WTC11 (cell line): Measurements from ENCODE around the gene DEPDC5. TPM values are rescaled to one million over a fixed set of nuclear protein-coding genes. Genes with fewer than 3 reads are reported as not detected.

ENCODE experiments used
- ATAC-seq: fragments of 200-7000 bp; cut with Tn5 transposase; 2 replicates; pipeline ENCODE4 v1.10.0; 2021; ENCODE audit warnings: mild to moderate bottlenecking, moderate library complexity
- CTCF ChIA-PET: fragments of 300-600 bp; sonication (Branson Sonifier 250); formaldehyde crosslinking; loops from one replicate; lab custom pipeline; 2021; ENCODE audit warnings: antibody characterized with exemption; lab: Charles Lee
- POLR2A ChIA-PET: fragments of 350-600 bp; sonication (Branson Sonifier 250); formaldehyde crosslinking; loops from one replicate; lab custom pipeline; 2021; ENCODE audit warnings: antibody characterized with exemption; lab: Charles Lee
- DNase-seq: peaks from one replicate; pipeline ENCODE4 v3.0.0; 2021; ENCODE audit warnings: low spot score
- H3K27ac Mint-ChIP-seq: 2 replicates; pipeline ENCODE4 v1.8.0; 2021; ENCODE audit warnings: mixed read lengths
- H3K27me3 Mint-ChIP-seq: 2 replicates; pipeline ENCODE4 v1.8.0; 2021; ENCODE audit warnings: low read depth, mild to moderate bottlenecking, moderate library complexity, mixed read lengths
- H3K36me3 Mint-ChIP-seq: 2 replicates; pipeline ENCODE4 v1.8.0; 2021; ENCODE audit warnings: mixed read lengths
- H3K4me1 Mint-ChIP-seq: 2 replicates; pipeline ENCODE4 v1.8.0; 2022; ENCODE audit warnings: mixed read lengths
- H3K4me3 Mint-ChIP-seq: 2 replicates; pipeline ENCODE4 v1.8.0; 2021; ENCODE audit warnings: mild to moderate bottlenecking, moderate library complexity, mixed read lengths
- H3K9me3 Mint-ChIP-seq: 2 replicates; pipeline ENCODE4 v1.8.0; 2021; ENCODE audit warnings: mixed read lengths
- CBFB ChIP-seq: sonication (generic); formaldehyde crosslinking; IDR thresholded peaks from 2 replicates; pipeline ENCODE4 v1.8.1; 2022; ENCODE audit warnings: mild to moderate bottlenecking, low read depth, missing genetic modification reagents
- ETV6 ChIP-seq: sonication (generic); formaldehyde crosslinking; IDR thresholded peaks from 2 replicates; pipeline ENCODE4 v1.8.1; 2022; ENCODE audit warnings: mild to moderate bottlenecking, missing genetic modification reagents
- FOXK1 ChIP-seq: sonication (generic); formaldehyde crosslinking; IDR thresholded peaks from 2 replicates; pipeline ENCODE4 v1.8.0; 2022; ENCODE audit warnings: mild to moderate bottlenecking, moderate library complexity, missing genetic modification reagents
- GTF2I ChIP-seq: fragments of 250-450 bp; sonication (Bioruptor Pico); conservative IDR thresholded peaks from 2 replicates; pipeline ENCODE4 v1.4.0; 2021; ENCODE audit warnings: mild to moderate bottlenecking
- HMGA2 ChIP-seq: fragments of 250-450 bp; sonication (Bioruptor Pico); IDR thresholded peaks from 2 replicates; pipeline ENCODE4 v1.4.0; 2021; ENCODE audit warnings: mild to moderate bottlenecking, moderate library complexity
- JUN ChIP-seq: sonication (generic); formaldehyde crosslinking; IDR thresholded peaks from 2 replicates; pipeline ENCODE4 v1.8.0; 2023; ENCODE audit warnings: mild to moderate bottlenecking, missing genetic modification reagents
- NFATC4 ChIP-seq: fragments of 250-450 bp; sonication (Bioruptor Pico); IDR thresholded peaks from 2 replicates; pipeline ENCODE4 v1.9.0; 2021; ENCODE audit warnings: mild to moderate bottlenecking
- NFE2L1 ChIP-seq: sonication (generic); formaldehyde crosslinking; IDR thresholded peaks from 2 replicates; pipeline ENCODE4 v1.8.1; 2023; ENCODE audit warnings: missing genetic modification reagents
- NFYB ChIP-seq: sonication (generic); formaldehyde crosslinking; conservative IDR thresholded peaks from 2 replicates; pipeline ENCODE4 v1.8.0; 2022; ENCODE audit warnings: low read depth, missing genetic modification reagents
- PRRX2 ChIP-seq: fragments of 250-450 bp; sonication (Bioruptor Pico); IDR thresholded peaks from 2 replicates; pipeline ENCODE4 v1.8.0; 2021; ENCODE audit warnings: mild to moderate bottlenecking
- SMAD4 ChIP-seq: sonication (generic); formaldehyde crosslinking; IDR thresholded peaks from 2 replicates; pipeline ENCODE4 v1.8.0; 2022; ENCODE audit warnings: mild to moderate bottlenecking, missing genetic modification reagents
- TEAD1 ChIP-seq: sonication (generic); formaldehyde crosslinking; IDR thresholded peaks from 2 replicates; pipeline ENCODE4 v1.8.0; 2022; ENCODE audit warnings: mild to moderate bottlenecking, missing genetic modification reagents
- ZNF121 ChIP-seq: sonication (generic); formaldehyde crosslinking; IDR thresholded peaks from 2 replicates; pipeline ENCODE4 v1.8.0; 2023; ENCODE audit warnings: missing genetic modification reagents
- total RNA-seq: library from RNA; stranded (reverse); gene quantifications from 3 replicates; pipeline ENCODE4 v1.2.3, GENCODE V29; 2021
- TF ChIP-seq, protein P1 (sequence below): fragments of 200-600 bp; IDR thresholded peaks from 2 replicates; pipeline ENCODE4 v1.8.0; 2022; ENCODE audit warnings: antibody characterized with exemption
- TF ChIP-seq, protein P2 (sequence below): sonication (generic); formaldehyde crosslinking; IDR thresholded peaks from 2 replicates; pipeline ENCODE4 v1.8.0; 2022; ENCODE audit warnings: missing genetic modification reagents
- TF ChIP-seq, protein P3 (sequence below): sonication (generic); formaldehyde crosslinking; IDR thresholded peaks from 2 replicates; pipeline ENCODE4 v1.8.1; 2023; ENCODE audit warnings: mild to moderate bottlenecking, missing genetic modification reagents, borderline replicate concordance
- TF ChIP-seq, protein P4 (sequence below): sonication (generic); formaldehyde crosslinking; IDR thresholded peaks from 2 replicates; pipeline ENCODE4 v1.8.1; 2022; ENCODE audit warnings: mild to moderate bottlenecking, moderate library complexity, missing genetic modification reagents

The DEPDC5 gene
- total RNA-seq, 1 experiment from 2014 or later: 40.5 TPM

DNA sequence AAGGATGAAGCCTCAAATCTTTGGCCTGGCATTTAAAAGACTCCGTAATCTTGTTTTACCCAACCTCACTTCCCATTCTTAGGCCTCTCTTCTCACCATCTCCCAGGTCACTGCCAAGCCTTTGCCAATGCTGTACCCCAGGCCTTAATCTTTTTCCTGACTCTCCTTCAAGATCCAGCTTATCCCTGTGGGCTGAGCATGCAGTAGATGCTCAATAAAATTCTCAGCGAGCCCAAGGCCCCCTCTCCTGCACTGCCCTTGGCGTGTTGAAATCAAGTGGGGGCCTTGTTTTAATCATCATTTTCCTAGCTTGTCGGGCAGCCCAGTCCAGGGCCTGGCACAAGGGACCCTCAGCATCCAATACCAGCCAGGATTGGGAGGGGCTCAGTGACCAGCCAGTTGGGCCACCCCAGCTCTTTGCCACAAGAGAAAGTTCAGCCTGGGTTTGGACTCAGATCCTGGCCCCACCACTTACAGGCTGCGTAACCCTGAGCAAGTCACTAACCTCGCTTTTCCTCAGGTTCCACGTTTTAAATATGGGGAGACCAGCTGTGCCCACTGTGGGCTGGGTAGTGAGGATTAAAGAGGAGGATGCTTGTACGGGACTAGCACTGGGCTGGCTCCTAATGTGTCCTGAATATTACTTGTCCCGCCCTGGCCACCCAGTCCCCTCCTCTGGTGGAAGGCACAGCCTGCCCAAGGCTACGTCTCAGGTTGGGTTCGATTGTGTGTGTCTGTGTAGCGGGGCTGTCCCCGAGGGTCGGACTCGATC lies 189.6 kb downstream of the DEPDC5 start:
- ATAC-seq (no peak), DNase-seq (no peak)
- H3K9me3 Mint-ChIP-seq: no peaks in the 10 kb centered on the region
- peak overlapping the region; percentile 76 for H3K4me3 Mint-ChIP-seq
- peaks cover 11% of the 10 kb centered on the region for H3K36me3 Mint-ChIP-seq
- H3K27me3 Mint-ChIP-seq: peaks cover 10% of the 10 kb centered on the region
- H3K27ac Mint-ChIP-seq: peak overlapping the region; percentile 82
- H3K4me1 Mint-ChIP-seq: peaks cover 13% of the 10 kb centered on the region
- POLR2A ChIA-PET: interaction anchor here (0.7 to 1.6 kb wide), 4 partner anchors 13 to 86 kb away, joined by 3 to 5 read pairs (median 4); no protein-coding TSS in a partner anchor
- TF ChIP-seq, protein P1, sequence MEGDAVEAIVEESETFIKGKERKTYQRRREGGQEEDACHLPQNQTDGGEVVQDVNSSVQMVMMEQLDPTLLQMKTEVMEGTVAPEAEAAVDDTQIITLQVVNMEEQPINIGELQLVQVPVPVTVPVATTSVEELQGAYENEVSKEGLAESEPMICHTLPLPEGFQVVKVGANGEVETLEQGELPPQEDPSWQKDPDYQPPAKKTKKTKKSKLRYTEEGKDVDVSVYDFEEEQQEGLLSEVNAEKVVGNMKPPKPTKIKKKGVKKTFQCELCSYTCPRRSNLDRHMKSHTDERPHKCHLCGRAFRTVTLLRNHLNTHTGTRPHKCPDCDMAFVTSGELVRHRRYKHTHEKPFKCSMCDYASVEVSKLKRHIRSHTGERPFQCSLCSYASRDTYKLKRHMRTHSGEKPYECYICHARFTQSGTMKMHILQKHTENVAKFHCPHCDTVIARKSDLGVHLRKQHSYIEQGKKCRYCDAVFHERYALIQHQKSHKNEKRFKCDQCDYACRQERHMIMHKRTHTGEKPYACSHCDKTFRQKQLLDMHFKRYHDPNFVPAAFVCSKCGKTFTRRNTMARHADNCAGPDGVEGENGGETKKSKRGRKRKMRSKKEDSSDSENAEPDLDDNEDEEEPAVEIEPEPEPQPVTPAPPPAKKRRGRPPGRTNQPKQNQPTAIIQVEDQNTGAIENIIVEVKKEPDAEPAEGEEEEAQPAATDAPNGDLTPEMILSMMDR: no peak
- TF ChIP-seq, protein P2, sequence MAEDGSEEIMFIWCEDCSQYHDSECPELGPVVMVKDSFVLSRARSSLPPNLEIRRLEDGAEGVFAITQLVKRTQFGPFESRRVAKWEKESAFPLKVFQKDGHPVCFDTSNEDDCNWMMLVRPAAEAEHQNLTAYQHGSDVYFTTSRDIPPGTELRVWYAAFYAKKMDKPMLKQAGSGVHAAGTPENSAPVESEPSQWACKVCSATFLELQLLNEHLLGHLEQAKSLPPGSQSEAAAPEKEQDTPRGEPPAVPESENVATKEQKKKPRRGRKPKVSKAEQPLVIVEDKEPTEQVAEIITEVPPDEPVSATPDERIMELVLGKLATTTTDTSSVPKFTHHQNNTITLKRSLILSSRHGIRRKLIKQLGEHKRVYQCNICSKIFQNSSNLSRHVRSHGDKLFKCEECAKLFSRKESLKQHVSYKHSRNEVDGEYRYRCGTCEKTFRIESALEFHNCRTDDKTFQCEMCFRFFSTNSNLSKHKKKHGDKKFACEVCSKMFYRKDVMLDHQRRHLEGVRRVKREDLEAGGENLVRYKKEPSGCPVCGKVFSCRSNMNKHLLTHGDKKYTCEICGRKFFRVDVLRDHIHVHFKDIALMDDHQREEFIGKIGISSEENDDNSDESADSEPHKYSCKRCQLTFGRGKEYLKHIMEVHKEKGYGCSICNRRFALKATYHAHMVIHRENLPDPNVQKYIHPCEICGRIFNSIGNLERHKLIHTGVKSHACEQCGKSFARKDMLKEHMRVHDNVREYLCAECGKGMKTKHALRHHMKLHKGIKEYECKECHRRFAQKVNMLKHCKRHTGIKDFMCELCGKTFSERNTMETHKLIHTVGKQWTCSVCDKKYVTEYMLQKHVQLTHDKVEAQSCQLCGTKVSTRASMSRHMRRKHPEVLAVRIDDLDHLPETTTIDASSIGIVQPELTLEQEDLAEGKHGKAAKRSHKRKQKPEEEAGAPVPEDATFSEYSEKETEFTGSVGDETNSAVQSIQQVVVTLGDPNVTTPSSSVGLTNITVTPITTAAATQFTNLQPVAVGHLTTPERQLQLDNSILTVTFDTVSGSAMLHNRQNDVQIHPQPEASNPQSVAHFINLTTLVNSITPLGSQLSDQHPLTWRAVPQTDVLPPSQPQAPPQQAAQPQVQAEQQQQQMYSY (CRISPR knock-in tag): no peak
- TF ChIP-seq JUN (CRISPR knock-in tag) (no peak), NFYB (no peak), NFATC4 (CRISPR knock-in tag) (no peak), GTF2I (CRISPR knock-in tag) (0 out of 2 replicates have a peak, but pooled peaks have one; percentile 13), ZNF121 (CRISPR knock-in tag) (no peak), ETV6 (CRISPR knock-in tag) (peak; percentile 47; the same call in 1 of the 2 replicates), TEAD1 (CRISPR knock-in tag) (0 out of 2 replicates have a peak, but pooled peaks have one; percentile 7), NFE2L1 (CRISPR knock-in tag) (peak; percentile 34; the same call in 1 of the 2 replicates), PRRX2 (no peak), FOXK1 (CRISPR knock-in tag) (no peak), CBFB (no peak), SMAD4 (CRISPR knock-in tag) (no peak), HMGA2 (CRISPR knock-in tag) (no peak)
- TF ChIP-seq, protein P3, sequence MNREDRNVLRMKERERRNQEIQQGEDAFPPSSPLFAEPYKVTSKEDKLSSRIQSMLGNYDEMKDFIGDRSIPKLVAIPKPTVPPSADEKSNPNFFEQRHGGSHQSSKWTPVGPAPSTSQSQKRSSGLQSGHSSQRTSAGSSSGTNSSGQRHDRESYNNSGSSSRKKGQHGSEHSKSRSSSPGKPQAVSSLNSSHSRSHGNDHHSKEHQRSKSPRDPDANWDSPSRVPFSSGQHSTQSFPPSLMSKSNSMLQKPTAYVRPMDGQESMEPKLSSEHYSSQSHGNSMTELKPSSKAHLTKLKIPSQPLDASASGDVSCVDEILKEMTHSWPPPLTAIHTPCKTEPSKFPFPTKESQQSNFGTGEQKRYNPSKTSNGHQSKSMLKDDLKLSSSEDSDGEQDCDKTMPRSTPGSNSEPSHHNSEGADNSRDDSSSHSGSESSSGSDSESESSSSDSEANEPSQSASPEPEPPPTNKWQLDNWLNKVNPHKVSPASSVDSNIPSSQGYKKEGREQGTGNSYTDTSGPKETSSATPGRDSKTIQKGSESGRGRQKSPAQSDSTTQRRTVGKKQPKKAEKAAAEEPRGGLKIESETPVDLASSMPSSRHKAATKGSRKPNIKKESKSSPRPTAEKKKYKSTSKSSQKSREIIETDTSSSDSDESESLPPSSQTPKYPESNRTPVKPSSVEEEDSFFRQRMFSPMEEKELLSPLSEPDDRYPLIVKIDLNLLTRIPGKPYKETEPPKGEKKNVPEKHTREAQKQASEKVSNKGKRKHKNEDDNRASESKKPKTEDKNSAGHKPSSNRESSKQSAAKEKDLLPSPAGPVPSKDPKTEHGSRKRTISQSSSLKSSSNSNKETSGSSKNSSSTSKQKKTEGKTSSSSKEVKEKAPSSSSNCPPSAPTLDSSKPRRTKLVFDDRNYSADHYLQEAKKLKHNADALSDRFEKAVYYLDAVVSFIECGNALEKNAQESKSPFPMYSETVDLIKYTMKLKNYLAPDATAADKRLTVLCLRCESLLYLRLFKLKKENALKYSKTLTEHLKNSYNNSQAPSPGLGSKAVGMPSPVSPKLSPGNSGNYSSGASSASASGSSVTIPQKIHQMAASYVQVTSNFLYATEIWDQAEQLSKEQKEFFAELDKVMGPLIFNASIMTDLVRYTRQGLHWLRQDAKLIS (CRISPR knock-in tag): no peak
- TF ChIP-seq, protein P4, sequence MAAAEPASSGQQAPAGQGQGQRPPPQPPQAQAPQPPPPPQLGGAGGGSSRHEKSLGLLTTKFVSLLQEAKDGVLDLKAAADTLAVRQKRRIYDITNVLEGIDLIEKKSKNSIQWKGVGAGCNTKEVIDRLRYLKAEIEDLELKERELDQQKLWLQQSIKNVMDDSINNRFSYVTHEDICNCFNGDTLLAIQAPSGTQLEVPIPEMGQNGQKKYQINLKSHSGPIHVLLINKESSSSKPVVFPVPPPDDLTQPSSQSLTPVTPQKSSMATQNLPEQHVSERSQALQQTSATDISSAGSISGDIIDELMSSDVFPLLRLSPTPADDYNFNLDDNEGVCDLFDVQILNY (CRISPR knock-in tag): no peak
- TF ChIP-seq, all 79 proteins: peak for 4
- CTCF ChIA-PET: interaction anchor here (2.0 kb wide), 1 partner anchor 27 kb away, joined by 19 read pairs; no protein-coding TSS in a partner anchor
